ENCODE measurements around the gene OIP5.
"Not testable (repeated sequence)": the region's sequence is repeated elsewhere in the genome, so short reads cannot be mapped to it uniquely, and the experiment has no call there.

The OIP5 gene

GRCh38 chr15:41332194-41333025, at the start of gene OIP5, which contains the start of gene NUSAP1:
TSS of gene OIP5 (minus strand) at chr15:41332591. CDS start at chr15:41332561, 30 bp downstream.
TSS of gene NUSAP1 (plus strand) at chr15:41332881. CDS start at chr15:41332958, 77 bp downstream.
- peak; percentile 98 for DNase-seq (ENCODE audit: low read depth)

- DNase-seq (ENCODE audit: low read depth) = no peak
Measured at GRCh38 chr15:41377978-41378377, 45.6 kb upstream of the OIP5 start.

- DNase-seq (ENCODE audit: low read depth) = no peak
Measured at GRCh38 chr15:41367418-41367817, 35.0 kb upstream of the OIP5 start.

- no peak for DNase-seq (ENCODE audit: low read depth)
Measured at GRCh38 chr15:41354371-41354770, 22.0 kb upstream of the OIP5 start.

- no peak for DNase-seq (ENCODE audit: low read depth)
Measured at GRCh38 chr15:41350057-41350717, 17.8 kb upstream of the OIP5 start.

GRCh38 chr15:41347236-41347635, 14.8 kb upstream of the OIP5 start:
- DNase-seq (ENCODE audit: low read depth) = no peak

GRCh38 chr15:41341519-41341918, 9.1 kb upstream of the OIP5 start:
- no peak for DNase-seq (ENCODE audit: low read depth)

- no peak for DNase-seq (ENCODE audit: low read depth)
Measured at GRCh38 chr15:41340189-41340695, 7.9 kb upstream of the OIP5 start.

- no peak for DNase-seq (ENCODE audit: low read depth)
Measured at GRCh38 chr15:41337631-41338522, 5.5 kb upstream of the OIP5 start.

GRCh38 chr15:41337047-41337446, 4.7 kb upstream of the OIP5 start:
- DNase-seq (ENCODE audit: low read depth) = no peak

GRCh38 chr15:41336549-41336948, 4.2 kb upstream of the OIP5 start:
- no peak for DNase-seq (ENCODE audit: low read depth)

- DNase-seq (ENCODE audit: low read depth) = no peak
Measured at GRCh38 chr15:41334293-41335120, 2.1 kb upstream of the OIP5 start.

- DNase-seq (ENCODE audit: low read depth) = no peak
Measured at GRCh38 chr15:41333026-41333562, 703 bp upstream of the OIP5 start.

GRCh38 chr15:41331833-41332193, 578 bp downstream of the OIP5 start:
- no peak for DNase-seq (ENCODE audit: low read depth)

GRCh38 chr15:41331281-41331680, 1.1 kb downstream of the OIP5 start:
- no peak for DNase-seq (ENCODE audit: low read depth)

- no peak for DNase-seq (ENCODE audit: low read depth)
Measured at GRCh38 chr15:41323611-41324010, 8.8 kb downstream of the OIP5 start.

- not testable (repeated sequence) for DNase-seq (ENCODE audit: low read depth)
Measured at GRCh38 chr15:41320805-41321330, 11.5 kb downstream of the OIP5 start.

GRCh38 chr15:41309226-41309905, 23.0 kb downstream of the OIP5 start:
- no peak for DNase-seq (ENCODE audit: low read depth)

- no peak for DNase-seq (ENCODE audit: low read depth)
Measured at GRCh38 chr15:41307679-41308078, 24.7 kb downstream of the OIP5 start.

- DNase-seq (ENCODE audit: low read depth) = no peak
Measured at GRCh38 chr15:41304149-41304770, 28.1 kb downstream of the OIP5 start.

All from T-helper 22 cell (primary cell).